Measurements from ENCODE around the gene MARK3. TPM values are rescaled to one million over a fixed set of nuclear protein-coding genes. Genes with fewer than 3 reads are reported as not detected.

Gene MARK3
- polyA plus RNA-seq, 1 donor (not counting 4 experiments of a cell fraction or from before 2014, with no cell fraction given), result 133 TPM

- Histone ChIP-seq H3K4me3 (ENCODE audit: control insufficient read depth in 2 of 3, extremely low read depth in 1 of 3, insufficient read depth in 2 of 3, low read depth in 1 of 3, low read length in 3 of 3) (no peak overlapping the region), H3K36me3 (ENCODE audit: control insufficient read depth in 2 of 2, extremely low read depth in 1 of 2, insufficient read depth in 2 of 2, low read length in 2 of 2) (peaks cover 13 to 15% of the 10 kb centered on the region in 2 experiments), H4K20me1 (ENCODE audit: control insufficient read depth, extremely low read depth, insufficient read depth, low read length) (peaks cover 42% of the 10 kb centered on the region), H3K4me1 (ENCODE audit: control insufficient read depth, extremely low read depth, insufficient read depth, low read length) (no peaks in the 10 kb centered on the region), H3K9me1 (ENCODE audit: control insufficient read depth, extremely low read depth, insufficient read depth, low read length) (peaks cover 3% of the 10 kb centered on the region), H2AFZ (ENCODE audit: control insufficient read depth, low read length) (no peak overlapping the region), H3K4me2 (ENCODE audit: control insufficient read depth, extremely low read depth, insufficient read depth, low read depth, low read length) (no peak overlapping the region), H3K9ac (ENCODE audit: control insufficient read depth, extremely low read depth, insufficient read depth, low read length) (no peak overlapping the region), H3K27me3 (ENCODE audit: control insufficient read depth, extremely low read depth, insufficient read depth, low read length) (no peaks in the 10 kb centered on the region), H3K9me3 (ENCODE audit: control insufficient read depth, low read depth, low read length) (no peaks in the 10 kb centered on the region), H3K27ac (ENCODE audit: control insufficient read depth, insufficient read depth, low read length) (no peak overlapping the region), H3K79me2 (ENCODE audit: control insufficient read depth, insufficient read depth, low read length) (peaks cover 91% of the 10 kb centered on the region)
- TF ChIP-seq EZH2 (IDR thresholded peaks at IDR 0.05; ENCODE audit: low read length), result no peak
- no peak for TF ChIP-seq CTCF (optimal IDR thresholded peaks at IDR 0.05 in 1 of 3, IDR thresholded peaks at IDR 0.05 in 1 of 3, conservative IDR thresholded peaks at IDR 0.05 in 1 of 3; ENCODE audit: extremely low read depth in 1 of 3, insufficient read depth in 2 of 3, low read length in 3 of 3)
- DNase-seq (ENCODE audit: low read depth, low spot score) (no peak), FAIRE-seq (no peak)
- dilution Hi-C loops (cut with MboI; ENCODE audit: extremely low pct_ligation_motif_present, low sequenced_read_pairs), result no loop called here
Measured at GRCh38 chr14:103418481-103418818, 33.2 kb downstream of the MARK3 start.

GRCh38 chr14:103421556-103421955 is 36.3 kb downstream of the MARK3 start:
- no peak for FAIRE-seq
- H3K27ac ChIP-seq (ENCODE audit: control insufficient read depth, insufficient read depth, low read length), result no peak overlapping the region

More at GRCh38 chr14:103421556-103421955, 36.3 kb downstream of the MARK3 start:
- TF ChIP-seq EZH2 (IDR thresholded peaks at IDR 0.05; ENCODE audit: low read length) (no peak), CTCF (optimal IDR thresholded peaks at IDR 0.05 in 1 of 3, IDR thresholded peaks at IDR 0.05 in 1 of 3, conservative IDR thresholded peaks at IDR 0.05 in 1 of 3; ENCODE audit: extremely low read depth in 1 of 3, insufficient read depth in 2 of 3, low read length in 3 of 3) (no peak)
- H4K20me1 ChIP-seq (ENCODE audit: control insufficient read depth, extremely low read depth, insufficient read depth, low read length), result peaks cover 30% of the 10 kb centered on the region
- H3K9me3 ChIP-seq (ENCODE audit: control insufficient read depth, low read depth, low read length), result no peaks in the 10 kb centered on the region
- H3K9me1 ChIP-seq (ENCODE audit: control insufficient read depth, extremely low read depth, insufficient read depth, low read length), result peaks cover 5% of the 10 kb centered on the region
- no peaks in the 10 kb centered on the region for H3K27me3 ChIP-seq (ENCODE audit: control insufficient read depth, extremely low read depth, insufficient read depth, low read length)
- no peak overlapping the region for H3K4me3 ChIP-seq (ENCODE audit: control insufficient read depth in 2 of 3, extremely low read depth in 1 of 3, insufficient read depth in 2 of 3, low read depth in 1 of 3, low read length in 3 of 3)
- peaks cover 11 to 16% of the 10 kb centered on the region in 2 experiments for H3K36me3 ChIP-seq (ENCODE audit: control insufficient read depth in 2 of 2, extremely low read depth in 1 of 2, insufficient read depth in 2 of 2, low read length in 2 of 2)
- H3K79me2 ChIP-seq (ENCODE audit: control insufficient read depth, insufficient read depth, low read length), result peaks cover 93% of the 10 kb centered on the region
- no peaks in the 10 kb centered on the region for H3K4me1 ChIP-seq (ENCODE audit: control insufficient read depth, extremely low read depth, insufficient read depth, low read length)
- H2AFZ ChIP-seq (ENCODE audit: control insufficient read depth, low read length), result no peak overlapping the region
- H3K4me2 ChIP-seq (ENCODE audit: control insufficient read depth, extremely low read depth, insufficient read depth, low read depth, low read length), result no peak overlapping the region
- dilution Hi-C loops (cut with MboI; ENCODE audit: extremely low pct_ligation_motif_present, low sequenced_read_pairs), result no loop called here
- H3K9ac ChIP-seq (ENCODE audit: control insufficient read depth, extremely low read depth, insufficient read depth, low read length), result no peak overlapping the region
- no peak for DNase-seq (ENCODE audit: low read depth, low spot score)
